BE2C (cell line): Measurements from ENCODE around the gene AIP.

ENCODE experiments used
- DNase-seq: peaks from one replicate; pipeline ENCODE4 v3.0.0-alpha.2; 2020
- H3K27me3 ChIP-seq: fragments of 250-450 bp; sonication (Bioruptor Pico); 2 replicates; pipeline ENCODE4 v1.5.1; 2020; ENCODE audit warnings: mild to moderate bottlenecking
- H3K36me3 ChIP-seq: fragments of 250-450 bp; sonication (Bioruptor Pico); 2 replicates; pipeline ENCODE4 v1.5.1; 2020; ENCODE audit warnings: mild to moderate bottlenecking
- H3K4me1 ChIP-seq: fragments of 250-450 bp; sonication (Bioruptor Pico); 2 replicates; pipeline ENCODE4 v1.5.1; 2020
- H3K4me3 ChIP-seq: 2 replicates; pipeline ENCODE4 v1.5.1; 2011; ENCODE audit warnings: low read depth, low read length
- H3K9me3 ChIP-seq: fragments of 250-450 bp; sonication (Bioruptor Pico); 2 replicates; pipeline ENCODE4 v1.5.1; 2020
- CTCF ChIP-seq: IDR thresholded peaks from 2 replicates; pipeline ENCODE4 v1.5.1; 2012; ENCODE audit warnings: mild to moderate bottlenecking, low read depth, low read length

The AIP gene

GRCh38 chr11:67453816-67454732 is 28.8 kb upstream of the AIP start:
- H3K36me3 ChIP-seq = no peaks in the 10 kb centered on the region
- no peaks in the 10 kb centered on the region for H3K27me3 ChIP-seq
- H3K4me1 ChIP-seq = no peaks in the 10 kb centered on the region
- no peak overlapping the region for H3K4me3 ChIP-seq
- DNase-seq = no peak
- H3K9me3 ChIP-seq = no peaks in the 10 kb centered on the region
- TF ChIP-seq CTCF = no peak

GRCh38 chr11:67455054-67455453 is 27.8 kb upstream of the AIP start, which contains the start of gene CABP4:
Gene CABP4, plus strand, starts transcription at chr11:67455354. Its CDS starts 70 bp downstream, at chr11:67455424.
- no peak within 1 kb of the TSS for H3K4me3 ChIP-seq
- H3K36me3 ChIP-seq = no peaks in the 10 kb centered on the region
- no peaks in the 10 kb centered on the region for H3K9me3 ChIP-seq
- H3K27me3 ChIP-seq = no peaks in the 10 kb centered on the region
- TF ChIP-seq CTCF = no peak
- DNase-seq = no peak
- H3K4me1 ChIP-seq = no peaks in the 10 kb centered on the region

GRCh38 chr11:67456068-67456705 is 26.6 kb upstream of the AIP start:
- Histone ChIP-seq H3K36me3 (no peaks in the 10 kb centered on the region), H3K9me3 (no peaks in the 10 kb centered on the region)
- no peak for TF ChIP-seq CTCF

GRCh38 chr11:67457453-67457852 is 25.4 kb upstream of the AIP start:
- H3K4me3 ChIP-seq = no peak overlapping the region
- TF ChIP-seq CTCF = no peak
- no peaks in the 10 kb centered on the region for H3K27me3 ChIP-seq
- H3K36me3 ChIP-seq = no peaks in the 10 kb centered on the region
- DNase-seq = no peak
- no peaks in the 10 kb centered on the region for H3K4me1 ChIP-seq
- H3K9me3 ChIP-seq = no peaks in the 10 kb centered on the region

More at GRCh38 chr11:67456068-67456705, 26.6 kb upstream of the AIP start:
- Histone ChIP-seq H3K27me3 (no peaks in the 10 kb centered on the region), H3K4me1 (no peaks in the 10 kb centered on the region), H3K4me3 (no peak overlapping the region)
- DNase-seq = no peak

GRCh38 chr11:67458266-67458665 is 24.6 kb upstream of the AIP start:
- no peak for TF ChIP-seq CTCF
- no peaks in the 10 kb centered on the region for H3K36me3 ChIP-seq
- DNase-seq = no peak
- H3K4me3 ChIP-seq = no peak overlapping the region
- no peaks in the 10 kb centered on the region for H3K4me1 ChIP-seq
- no peaks in the 10 kb centered on the region for H3K27me3 ChIP-seq
- H3K9me3 ChIP-seq = no peaks in the 10 kb centered on the region

- no peak for DNase-seq
- H3K9me3 ChIP-seq = no peaks in the 10 kb centered on the region
- no peak for TF ChIP-seq CTCF
- no peaks in the 10 kb centered on the region for H3K27me3 ChIP-seq
- H3K36me3 ChIP-seq = no peaks in the 10 kb centered on the region
- peaks cover 8% of the 10 kb centered on the region for H3K4me1 ChIP-seq
- no peak overlapping the region for H3K4me3 ChIP-seq
These were observed 19.6 kb upstream of the AIP start for GRCh38 chr11:67463186-67463585.
